Breast epithelium (tissue), 4 donors: ENCODE measurements around the gene CACNA1F. TPM values are rescaled to one million over a fixed set of nuclear protein-coding genes. Genes with fewer than 3 reads are reported as not detected.

Experiments used
- DNase-seq, 2 donors: peaks; one replicate each; pipeline ENCODE4 v3.0.0-alpha.2; 2019; ENCODE audit warnings: low spot score in 2 of 2
- H3K27ac ChIP-seq, 2 donors: fragments of 200-600 bp; sonication (generic) in 1 of 2; one replicate each; pipeline ENCODE4 v1.5.1; 2016 to 2019; ENCODE audit warnings: mild to moderate bottlenecking in 1 of 2
- H3K27me3 ChIP-seq, 2 donors: fragments of 200-600 bp; sonication (generic) in 1 of 2; one replicate each; pipeline versions ENCODE4 v1.5.1 to v1.6.0; 2017 to 2019; ENCODE audit warnings: control low read depth in 1 of 2, mild to moderate bottlenecking in 1 of 2
- H3K36me3 ChIP-seq: fragments of 200-600 bp; one replicate; pipeline ENCODE4 v1.5.1; 2019
- H3K4me1 ChIP-seq, 2 donors: fragments of 200-600 bp; sonication (generic); one replicate each; pipeline ENCODE4 v1.5.1; 2016 to 2019; ENCODE audit warnings: control low read depth in 1 of 2
- H3K4me3 ChIP-seq, 3 donors: fragments of 200-600 bp; sonication (generic); 1 replicate in 2 of 3; 2 replicates in 1 of 3; pipeline ENCODE4 v1.5.1; 2016 to 2019; ENCODE audit warnings: mild to moderate bottlenecking in 3 of 3, moderate library complexity in 2 of 3
- H3K9me3 ChIP-seq, 2 donors: fragments of 200-600 bp; sonication (generic) in 1 of 2; one replicate each; pipeline ENCODE4 v1.5.1; 2016 to 2019; ENCODE audit warnings: control low read depth in 1 of 2
- POLR2A ChIP-seq: fragments of 450-650 bp; IDR thresholded peaks from one replicate; pipeline ENCODE4 v1.6.1; 2016; ENCODE audit warnings: antibody characterized with exemption, mild to moderate bottlenecking, moderate library complexity
- POLR2AphosphoS5 ChIP-seq, 3 donors: sonication (generic); formaldehyde crosslinking; IDR thresholded peaks; one replicate each; pipeline ENCODE4 v1.6.1; 2017; ENCODE audit warnings: antibody characterized with exemption in 3 of 3
- intact Hi-C: fragments of 100-400 bp; cut with DNase I; formaldehyde crosslinking; loops from one replicate; pipeline ENCODE4 v1.15.1; 2023; ENCODE audit warnings: low total_unique reads
- total RNA-seq, 3 donors: library from RNA; depleted of rRNA; stranded (reverse); fragments of >200 nt; gene quantifications; one replicate each; pipeline ENCODE4 v1.1.0, GENCODE V29; 2016
- TF ChIP-seq, protein P1 (sequence below), 3 donors: fragments of 450-650 bp; IDR thresholded peaks; one replicate each; pipeline ENCODE4 v1.5.1; 2016 to 2017; ENCODE audit warnings: antibody characterized with exemption in 3 of 3, mild to moderate bottlenecking in 3 of 3, moderate library complexity in 3 of 3

The CACNA1F gene
- total RNA-seq, 3 donors from 2014 or later = 0.48 to 1.8 (median 0.66) TPM

DNA sequence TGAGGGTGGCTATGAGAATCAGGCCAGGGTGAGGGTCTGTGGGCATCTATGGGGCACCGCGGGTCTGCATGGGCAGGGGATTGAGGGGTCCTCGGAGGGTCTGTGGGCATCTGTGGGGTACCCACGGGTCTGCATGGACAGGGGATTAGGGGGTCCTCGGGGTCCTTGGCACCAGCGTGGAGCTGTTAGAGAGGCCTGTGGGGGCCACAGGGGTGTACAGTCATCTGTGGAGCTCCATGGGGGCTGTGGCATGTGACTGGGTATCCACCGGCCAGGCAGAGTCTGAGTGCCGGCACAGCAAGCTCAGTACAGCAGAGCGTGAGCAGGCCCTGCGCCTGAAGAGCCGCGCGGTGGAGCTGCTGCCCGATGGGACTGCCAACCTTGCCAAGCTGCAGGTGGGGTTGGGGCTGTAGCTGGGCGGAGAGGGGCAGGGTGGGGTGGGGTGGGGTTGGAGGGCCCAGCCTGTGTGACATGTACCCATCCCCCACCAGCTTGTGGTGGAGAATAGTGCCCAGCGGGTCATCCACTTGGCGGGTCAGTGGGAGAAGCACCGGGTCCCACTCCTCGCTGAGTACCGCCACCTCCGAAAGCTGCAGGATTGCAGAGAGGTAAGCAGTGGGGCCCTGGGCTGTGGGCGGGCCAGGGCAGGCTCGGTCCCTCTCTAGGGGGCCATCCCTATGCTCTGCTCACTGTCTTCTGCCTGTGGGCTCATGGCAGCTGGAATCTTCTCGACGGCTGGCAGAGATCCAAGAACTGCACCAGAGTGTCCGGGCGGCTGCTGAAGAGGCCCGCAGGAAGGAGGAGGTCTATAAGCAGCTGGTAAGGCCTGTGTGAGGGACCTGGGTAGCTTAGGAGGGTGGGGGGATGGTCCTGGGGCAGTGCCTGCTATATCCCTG lies 15.0 kb upstream of the CACNA1F start:
- H3K4me1 ChIP-seq = no peaks in the 10 kb centered on the region
- no peaks in the 10 kb centered on the region for H3K9me3 ChIP-seq
- H3K36me3 ChIP-seq = no peaks in the 10 kb centered on the region
- no peak for DNase-seq
- H3K4me3 ChIP-seq = no peak overlapping the region
- H3K27me3 ChIP-seq = peaks cover 0 to 40% of the 10 kb centered on the region in 2 donors
- intact Hi-C loops = no loop called here
- TF ChIP-seq, protein P1, sequence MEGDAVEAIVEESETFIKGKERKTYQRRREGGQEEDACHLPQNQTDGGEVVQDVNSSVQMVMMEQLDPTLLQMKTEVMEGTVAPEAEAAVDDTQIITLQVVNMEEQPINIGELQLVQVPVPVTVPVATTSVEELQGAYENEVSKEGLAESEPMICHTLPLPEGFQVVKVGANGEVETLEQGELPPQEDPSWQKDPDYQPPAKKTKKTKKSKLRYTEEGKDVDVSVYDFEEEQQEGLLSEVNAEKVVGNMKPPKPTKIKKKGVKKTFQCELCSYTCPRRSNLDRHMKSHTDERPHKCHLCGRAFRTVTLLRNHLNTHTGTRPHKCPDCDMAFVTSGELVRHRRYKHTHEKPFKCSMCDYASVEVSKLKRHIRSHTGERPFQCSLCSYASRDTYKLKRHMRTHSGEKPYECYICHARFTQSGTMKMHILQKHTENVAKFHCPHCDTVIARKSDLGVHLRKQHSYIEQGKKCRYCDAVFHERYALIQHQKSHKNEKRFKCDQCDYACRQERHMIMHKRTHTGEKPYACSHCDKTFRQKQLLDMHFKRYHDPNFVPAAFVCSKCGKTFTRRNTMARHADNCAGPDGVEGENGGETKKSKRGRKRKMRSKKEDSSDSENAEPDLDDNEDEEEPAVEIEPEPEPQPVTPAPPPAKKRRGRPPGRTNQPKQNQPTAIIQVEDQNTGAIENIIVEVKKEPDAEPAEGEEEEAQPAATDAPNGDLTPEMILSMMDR (IDR thresholded peaks at IDR 0.05) = no peak
- TF ChIP-seq POLR2A (no peak), POLR2AphosphoS5 (IDR thresholded peaks at IDR 0.05) (no peak)
- no peak overlapping the region for H3K27ac ChIP-seq

DNA sequence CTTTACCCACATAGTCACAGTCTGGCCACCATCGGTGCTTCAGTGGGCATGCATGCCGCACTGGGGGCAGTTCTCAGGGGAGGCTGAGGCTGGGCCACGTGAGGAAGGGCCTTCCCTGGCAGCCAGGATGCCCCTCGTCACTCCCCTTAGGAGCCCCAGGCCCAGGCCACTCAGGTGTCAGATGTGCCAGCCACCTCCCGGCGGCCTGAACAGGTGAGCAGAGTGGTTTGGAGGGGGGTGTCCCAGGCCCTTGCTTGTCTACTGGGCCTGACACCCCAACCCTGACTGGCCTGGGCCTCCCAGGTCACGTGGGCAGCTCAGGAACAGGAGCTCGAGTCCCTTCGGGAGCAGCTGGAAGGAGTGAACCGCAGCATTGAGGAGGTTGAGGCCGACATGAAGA lies 14.2 kb upstream of the CACNA1F start:
- intact Hi-C loops = no loop called here
- no peak overlapping the region for H3K27ac ChIP-seq
- DNase-seq = no peak
- peaks cover 0 to 35% of the 10 kb centered on the region in 2 donors for H3K27me3 ChIP-seq
- no peak for TF ChIP-seq POLR2AphosphoS5 (IDR thresholded peaks at IDR 0.05)
- H3K36me3 ChIP-seq = no peaks in the 10 kb centered on the region
- no peaks in the 10 kb centered on the region for H3K9me3 ChIP-seq
- no peak overlapping the region for H3K4me3 ChIP-seq
- no peaks in the 10 kb centered on the region for H3K4me1 ChIP-seq

DNA sequence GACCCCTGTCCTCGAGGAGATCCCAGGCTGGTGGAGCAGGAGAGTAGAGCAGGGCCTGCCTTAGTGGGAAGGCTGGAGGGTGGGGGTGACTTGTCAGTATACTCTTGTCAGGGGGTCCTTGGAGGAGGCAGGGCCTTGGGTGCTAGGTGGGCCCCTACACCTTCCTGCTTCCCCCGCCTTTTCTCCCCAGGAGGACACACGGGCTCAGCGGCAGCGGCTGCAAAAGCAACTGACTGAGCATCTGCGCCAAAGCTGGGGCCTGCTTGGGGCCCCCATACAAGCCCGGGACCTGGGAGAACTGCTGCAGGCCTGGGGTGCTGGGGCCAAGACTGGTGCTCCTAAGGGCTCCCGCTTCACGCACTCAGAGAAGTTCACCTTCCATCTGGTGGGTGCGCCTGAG lies 13.4 kb upstream of the CACNA1F start:
- no peaks in the 10 kb centered on the region for H3K9me3 ChIP-seq
- intact Hi-C loops = no loop called here
- DNase-seq = no peak
- H3K27ac ChIP-seq = no peak overlapping the region
- no peaks in the 10 kb centered on the region for H3K36me3 ChIP-seq
- TF ChIP-seq POLR2A (no peak), POLR2AphosphoS5 (IDR thresholded peaks at IDR 0.05) (no peak)
- TF ChIP-seq, protein P1 (IDR thresholded peaks at IDR 0.05) = no peak
- peaks cover 0 to 29% of the 10 kb centered on the region in 2 donors for H3K27me3 ChIP-seq
- H3K4me3 ChIP-seq = no peak overlapping the region
- H3K4me1 ChIP-seq = no peaks in the 10 kb centered on the region

DNA sequence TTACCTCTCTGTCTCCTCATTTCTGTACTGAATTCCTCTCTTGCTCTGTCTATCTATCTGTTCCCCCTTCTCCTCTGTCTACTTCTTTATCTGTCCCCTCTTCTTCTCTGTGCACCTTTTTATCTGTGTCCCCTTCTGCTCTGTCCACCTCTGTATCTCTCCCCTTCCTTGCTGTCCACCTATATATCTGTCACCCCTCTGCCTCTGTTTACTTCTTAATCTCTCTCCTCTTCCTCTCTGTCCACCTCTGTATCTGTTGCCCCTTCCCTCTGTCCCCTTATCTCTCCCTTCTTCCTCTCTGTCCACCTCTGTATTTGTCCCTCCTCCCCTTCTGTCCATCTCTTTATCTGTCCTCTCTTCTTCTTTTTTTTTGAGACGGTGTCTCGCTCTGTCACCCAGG lies 11.1 kb upstream of the CACNA1F start:
- no peak overlapping the region for H3K4me3 ChIP-seq
- no peak overlapping the region for H3K27ac ChIP-seq
- no peaks in the 10 kb centered on the region for H3K4me1 ChIP-seq
- TF ChIP-seq POLR2AphosphoS5 (IDR thresholded peaks at IDR 0.05) = no peak
- no peak for TF ChIP-seq POLR2A
- TF ChIP-seq, protein P1 (IDR thresholded peaks at IDR 0.05) = no peak
- intact Hi-C loops = loop anchor here (5.0 kb wide), 1 partner anchor 1533 kb away; no protein-coding TSS in a partner anchor
- peaks cover 0 to 20% of the 10 kb centered on the region in 2 donors for H3K27me3 ChIP-seq
- DNase-seq = no peak
- no peaks in the 10 kb centered on the region for H3K36me3 ChIP-seq
- H3K9me3 ChIP-seq = no peaks in the 10 kb centered on the region

DNA sequence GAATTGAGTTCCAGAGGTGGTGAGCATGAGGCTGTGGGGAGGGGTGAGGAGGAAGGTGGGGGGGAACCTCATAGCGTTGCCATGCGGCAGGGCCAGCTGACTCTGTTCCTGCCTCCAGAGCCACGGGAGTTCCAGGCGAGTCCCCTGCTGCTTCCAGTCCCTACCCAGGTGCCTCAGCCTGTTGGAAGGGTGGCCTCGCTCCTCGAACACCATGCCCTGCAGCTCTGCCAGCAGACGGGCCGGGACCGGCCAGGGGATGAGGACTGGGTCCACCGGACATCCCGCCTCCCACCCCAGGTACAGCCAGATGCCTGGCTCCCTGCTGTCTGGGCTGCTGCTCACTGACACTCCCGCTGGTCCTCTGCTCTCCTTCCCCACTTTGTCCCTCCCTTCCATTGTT lies 10.0 kb upstream of the CACNA1F start:
- no peak overlapping the region for H3K27ac ChIP-seq
- TF ChIP-seq, protein P1 (IDR thresholded peaks at IDR 0.05) = no peak
- no peak for TF ChIP-seq POLR2AphosphoS5 (IDR thresholded peaks at IDR 0.05)
- TF ChIP-seq POLR2A = no peak

More for the DNA sequence above, 10.0 kb upstream of the CACNA1F start:
- Histone ChIP-seq H3K9me3 (no peaks in the 10 kb centered on the region), H3K27me3 (peaks cover 0 to 20% of the 10 kb centered on the region in 2 donors), H3K4me3 (no peak overlapping the region), H3K36me3 (no peaks in the 10 kb centered on the region), H3K4me1 (no peaks in the 10 kb centered on the region)
- DNase-seq = no peak
- intact Hi-C loops = loop anchor here (5.0 kb wide), 1 partner anchor 1534 kb away; no protein-coding TSS in a partner anchor
